CD4-positive, alpha-beta T cell treated with Interleukin-17A for 1 hour (primary cell): ENCODE data around the gene ABL2.
A peak's percentile ranks its signal among the peaks of the same experiment; 100 is the strongest.

Source experiments
- DNase-seq: peaks from one replicate; pipeline ENCODE4 v3.0.0-alpha.2; 2020

ABL2 gene

GRCh38 chr1:179089827-179090482, 139.5 kb downstream of the ABL2 start:
- DNase-seq = no peak

GRCh38 chr1:179087665-179088064, 141.8 kb downstream of the ABL2 start:
- DNase-seq = no peak

GRCh38 chr1:179083533-179083932, 145.9 kb downstream of the ABL2 start:
- peak; percentile 4 for DNase-seq

GRCh38 chr1:179082999-179083335, 146.5 kb downstream of the ABL2 start:
- peak; percentile 44 for DNase-seq

GRCh38 chr1:179082333-179082998, 147.0 kb downstream of the ABL2 start:
- peak; percentile 21 for DNase-seq

- peak; percentile 83 for DNase-seq
These were observed 147.7 kb downstream of the ABL2 start, which contains the start of gene TOR3A for GRCh38 chr1:179081687-179082332. TSS of gene TOR3A (plus strand) at chr1:179082070. CDS start at chr1:179082129, 59 bp downstream.

- DNase-seq = peak; percentile 68
These were observed 148.4 kb downstream of the ABL2 start for GRCh38 chr1:179080866-179081686.

- peak; percentile 80 for DNase-seq
These were observed 150.2 kb downstream of the ABL2 start for GRCh38 chr1:179079113-179079761.

- no peak for DNase-seq
These were observed 152.1 kb downstream of the ABL2 start for GRCh38 chr1:179077396-179077795.

- no peak for DNase-seq
These were observed 163.0 kb downstream of the ABL2 start for GRCh38 chr1:179066471-179066870.

- no peak for DNase-seq
These were observed 167.9 kb downstream of the ABL2 start for GRCh38 chr1:179061360-179062282.

- no peak for DNase-seq
These were observed 170.7 kb downstream of the ABL2 start for GRCh38 chr1:179058487-179059483.

- no peak for DNase-seq
These were observed 173.5 kb downstream of the ABL2 start for GRCh38 chr1:179055937-179056336.

GRCh38 chr1:179053486-179053885, 176.0 kb downstream of the ABL2 start:
- DNase-seq = no peak

GRCh38 chr1:179052776-179053175, 176.7 kb downstream of the ABL2 start:
- DNase-seq = no peak
